ENCODE results near the gene C19orf85. TPM values are rescaled to one million over a fixed set of nuclear protein-coding genes. Genes with fewer than 3 reads are reported as not detected.
A peak's percentile ranks its signal among the peaks of the same experiment; 100 is the strongest.

The C19orf85 gene
- total RNA-seq, 1 experiment from 2014 or later: 0.74 TPM

- no TSS peak for BruUV-seq (replicated peaks)
- TF ChIP-seq EZH2 (IDR thresholded peaks at IDR 0.05; ENCODE audit: low read depth): no peak
- TF ChIP-seq CTCF (conservative IDR thresholded peaks at IDR 0.05): no peak
- POLR2A ChIA-PET (ENCODE audit: unreplicated experiment): no interaction called here
- no peaks in the 10 kb centered on the region for H3K36me3 ChIP-seq (ENCODE audit: low read depth)
- DNase-seq: no peak
- intact Hi-C loops (cut with micrococcal nuclease; ENCODE audit: unreplicated experiment): no loop called here
- no peaks in the 10 kb centered on the region for H3K9me2 ChIP-seq (ENCODE audit: insufficient read depth)
- no peak overlapping the region for H3K27ac ChIP-seq
- no peaks in the 10 kb centered on the region; the same call in 1 of the 2 replicates for H3K79me2 ChIP-seq (ENCODE audit: low read depth)
- no peak overlapping the region for H3K4me2 ChIP-seq
- H3K9me3 ChIP-seq (ENCODE audit: insufficient read depth, low read depth): no peaks in the 10 kb centered on the region
- H3K4me3 ChIP-seq: no peak overlapping the region
- no peak overlapping the region for H2AFZ ChIP-seq
- no peaks in the 10 kb centered on the region for H4K20me1 ChIP-seq (ENCODE audit: insufficient read depth)
- peaks cover 3% of the 10 kb centered on the region; the same call in 1 of the 2 replicates for H3K27me3 ChIP-seq (ENCODE audit: insufficient read depth, low read depth)
- CTCF ChIA-PET: no interaction called here
- peaks cover 16% of the 10 kb centered on the region for H3K4me1 ChIP-seq (replicated peaks; ENCODE audit: insufficient read depth)
- peaks cover 14% of the 10 kb centered on the region; the same call in 1 of the 2 replicates for H3F3A ChIP-seq (ENCODE audit: insufficient read depth, low read depth)
These were observed 25.3 kb upstream of the C19orf85 start for GRCh38 chr19:55489711-55490477.

GRCh38 chr19:55488986-55489710, 24.6 kb upstream of the C19orf85 start:
- Histone ChIP-seq H3K9me2 (ENCODE audit: insufficient read depth) (no peaks in the 10 kb centered on the region), H3K9me3 (ENCODE audit: insufficient read depth, low read depth) (no peaks in the 10 kb centered on the region), H2AFZ (no peak overlapping the region), H3K36me3 (ENCODE audit: low read depth) (no peaks in the 10 kb centered on the region), H3F3A (ENCODE audit: insufficient read depth, low read depth) (peaks cover 14% of the 10 kb centered on the region; the same call in 1 of the 2 replicates), H3K79me2 (ENCODE audit: low read depth) (no peaks in the 10 kb centered on the region; the same call in 1 of the 2 replicates), H3K4me2 (no peak overlapping the region), H4K20me1 (ENCODE audit: insufficient read depth) (no peaks in the 10 kb centered on the region; the same call in 1 of the 2 replicates), H3K27ac (no peak overlapping the region), H3K4me3 (no peak overlapping the region), H3K4me1 (replicated peaks; ENCODE audit: insufficient read depth) (peaks cover 21% of the 10 kb centered on the region), H3K27me3 (ENCODE audit: insufficient read depth, low read depth) (peaks cover 3% of the 10 kb centered on the region; the same call in 1 of the 2 replicates)
- no peak for DNase-seq
- intact Hi-C loops (cut with micrococcal nuclease; ENCODE audit: unreplicated experiment): no loop called here
- POLR2A ChIA-PET (ENCODE audit: unreplicated experiment): interaction anchor here (0.6 kb wide), 1 partner anchor 14 kb away, joined by 5 read pairs; no protein-coding TSS in a partner anchor
- CTCF ChIA-PET: interaction anchor here (0.8 kb wide), 1 partner anchor 137 kb away, joined by 10 read pairs; no protein-coding TSS in a partner anchor
- TF ChIP-seq EZH2 (IDR thresholded peaks at IDR 0.05; ENCODE audit: low read depth): no peak
- TF ChIP-seq CTCF (conservative IDR thresholded peaks at IDR 0.05): no peak
- BruUV-seq (replicated peaks): no TSS peak

GRCh38 chr19:55487924-55488687, 23.6 kb upstream of the C19orf85 start, which contains the start of gene SSC5D:
Gene SSC5D, plus strand, starts transcription at chr19:55488436. Its CDS starts 154 bp downstream, at chr19:55488590.
- Histone ChIP-seq H3K36me3 (ENCODE audit: low read depth) (no peaks in the 10 kb centered on the region), H3K4me3 (no peak within 1 kb of the TSS), H4K20me1 (ENCODE audit: insufficient read depth) (no peaks in the 10 kb centered on the region; the same call in 1 of the 2 replicates), H2AFZ (no peak within 1 kb of the TSS), H3K27me3 (ENCODE audit: insufficient read depth, low read depth) (peaks cover 3% of the 10 kb centered on the region; the same call in 1 of the 2 replicates), H3K9me2 (ENCODE audit: insufficient read depth) (no peaks in the 10 kb centered on the region), H3K4me2 (peak within 1 kb of the TSS; percentile 41), H3K4me1 (replicated peaks; ENCODE audit: insufficient read depth) (peaks cover 21% of the 10 kb centered on the region), H3K9me3 (ENCODE audit: insufficient read depth, low read depth) (no peaks in the 10 kb centered on the region), H3F3A (ENCODE audit: insufficient read depth, low read depth) (peaks cover 22% of the 10 kb centered on the region; the same call in 1 of the 2 replicates), H3K27ac (0 out of 2 replicates have a peak within 1 kb of the TSS, but pooled peaks have one; percentile 2), H3K79me2 (ENCODE audit: low read depth) (no peaks in the 10 kb centered on the region; the same call in 1 of the 2 replicates)
- intact Hi-C loops (cut with micrococcal nuclease; ENCODE audit: unreplicated experiment): no loop called here
- POLR2A ChIA-PET (ENCODE audit: unreplicated experiment): interaction anchor here (0.5 to 0.7 kb wide), 5 partner anchors 12 to 513 kb away, joined by 3 to 20 read pairs (median 5); partner anchors contain the start of gene ZNF628
- TF ChIP-seq EZH2 (IDR thresholded peaks at IDR 0.05; ENCODE audit: low read depth) (no peak), CTCF (conservative IDR thresholded peaks at IDR 0.05) (no peak)
- no peak for DNase-seq
- CTCF ChIA-PET: interaction anchor here (0.8 to 1.0 kb wide), 2 partner anchors 17 to 138 kb away, joined by 4 to 10 read pairs; no protein-coding TSS in a partner anchor
- no TSS peak for BruUV-seq (replicated peaks)

All from PC-9 (cell line).